Measurements from ENCODE around the gene FBXO48.

Gene FBXO48

DNA sequence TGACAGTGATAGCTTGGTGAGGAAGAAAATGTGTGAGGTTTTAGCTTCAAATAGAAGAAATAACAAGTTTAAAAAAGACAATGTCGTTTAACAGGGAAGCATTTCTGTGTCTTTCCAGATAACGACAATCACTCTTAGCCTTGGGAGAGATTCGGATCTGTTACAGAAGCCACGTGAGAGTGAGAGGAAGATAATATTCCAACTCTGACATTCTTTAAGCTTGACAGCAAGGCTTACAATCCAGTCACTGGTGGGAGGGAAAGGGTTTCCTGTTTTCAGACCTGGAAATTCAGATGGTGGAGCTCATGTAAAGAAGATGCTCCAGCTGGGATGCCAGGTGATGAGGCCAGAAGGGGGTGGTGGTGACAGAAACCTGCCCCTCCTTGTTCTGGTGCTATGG lies 30.8 kb downstream of the FBXO48 start:
- no peak for DNase-seq

DNA sequence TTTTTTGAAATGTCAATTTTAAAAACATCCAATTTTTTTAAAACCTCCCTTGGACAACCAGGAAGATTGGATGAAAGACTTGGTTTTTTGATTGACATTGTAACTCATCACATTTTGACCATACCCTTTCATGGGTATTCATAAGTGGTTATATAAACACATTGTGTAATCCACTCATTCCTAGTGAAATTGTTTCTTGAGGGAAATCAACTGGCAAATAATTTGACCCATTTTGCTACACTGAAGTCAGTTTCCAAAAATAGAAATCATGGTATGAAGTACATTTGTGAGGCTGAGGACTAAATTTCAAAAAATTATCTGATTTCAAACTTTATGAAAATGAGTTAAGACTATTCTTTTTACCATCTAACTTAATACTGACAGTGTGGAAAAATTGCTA lies 31.5 kb downstream of the FBXO48 start:
- no peak for DNase-seq

DNA sequence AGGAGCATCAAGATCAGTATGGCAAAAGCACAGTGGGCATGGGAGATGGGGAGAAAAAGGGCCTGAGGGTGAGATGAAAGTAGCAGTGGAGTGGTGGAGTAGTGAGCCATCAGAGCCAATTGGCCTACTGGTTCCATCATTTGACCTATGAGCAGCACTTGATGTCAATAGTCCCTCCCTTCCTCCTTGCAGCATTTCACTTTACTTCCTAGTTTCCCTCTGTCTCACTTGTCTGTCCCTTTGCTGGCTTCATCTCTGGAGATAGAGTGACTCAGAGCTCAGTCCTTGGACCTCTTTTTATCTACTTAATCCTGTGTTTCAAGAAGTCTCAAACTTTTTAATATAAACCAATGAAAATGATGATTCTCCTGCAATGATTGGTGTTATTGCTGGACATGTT lies 32.1 kb downstream of the FBXO48 start:
- DNase-seq: no peak

DNA sequence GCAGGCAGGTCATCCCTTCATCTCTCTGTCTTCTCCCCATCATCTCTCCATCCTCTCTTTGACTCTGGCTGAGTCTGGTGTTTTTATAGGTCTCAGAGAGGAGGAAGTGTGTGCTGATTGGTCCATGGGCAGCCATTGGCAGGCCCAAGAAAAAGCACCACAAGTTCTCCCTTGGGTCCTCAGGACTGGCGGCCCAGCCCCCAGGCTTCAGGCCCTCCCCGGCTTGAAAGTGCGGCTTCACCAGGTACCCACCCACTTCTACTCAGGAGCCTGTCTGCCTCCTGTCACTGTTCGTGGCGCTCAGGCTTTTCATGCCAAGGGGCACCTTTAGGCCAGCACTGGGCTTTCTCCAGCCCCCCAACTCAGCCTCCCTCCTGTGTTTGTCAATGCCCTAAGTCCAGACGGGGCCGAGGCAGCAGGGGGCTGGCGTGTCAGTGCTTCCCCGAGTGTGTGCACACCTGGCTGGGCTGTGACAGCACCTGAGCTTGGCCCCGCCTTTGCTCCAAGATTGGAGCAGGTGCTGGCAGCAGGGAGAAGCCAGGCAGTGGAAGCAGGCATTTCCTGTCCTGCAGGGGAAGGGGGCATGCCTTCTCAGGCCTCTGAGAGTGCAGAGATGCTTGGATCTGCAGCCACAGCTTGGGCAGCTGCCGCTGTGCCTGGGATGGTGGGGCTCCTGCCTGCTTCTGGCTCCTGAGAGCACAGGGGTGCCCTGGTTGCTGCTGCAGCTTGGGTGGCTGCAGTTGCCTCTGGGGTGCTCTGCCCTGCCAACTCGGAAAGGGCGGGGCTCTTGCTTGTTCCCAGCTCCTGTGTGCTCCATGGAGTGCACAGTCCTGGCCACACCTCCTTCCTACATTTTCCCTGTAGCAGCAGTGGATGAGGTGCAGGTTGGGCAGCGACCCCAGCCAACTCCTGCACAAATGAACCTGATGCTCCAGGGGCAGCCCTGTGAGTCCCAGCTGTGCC lies 34.1 kb downstream of the FBXO48 start:
- no peak for DNase-seq

DNA sequence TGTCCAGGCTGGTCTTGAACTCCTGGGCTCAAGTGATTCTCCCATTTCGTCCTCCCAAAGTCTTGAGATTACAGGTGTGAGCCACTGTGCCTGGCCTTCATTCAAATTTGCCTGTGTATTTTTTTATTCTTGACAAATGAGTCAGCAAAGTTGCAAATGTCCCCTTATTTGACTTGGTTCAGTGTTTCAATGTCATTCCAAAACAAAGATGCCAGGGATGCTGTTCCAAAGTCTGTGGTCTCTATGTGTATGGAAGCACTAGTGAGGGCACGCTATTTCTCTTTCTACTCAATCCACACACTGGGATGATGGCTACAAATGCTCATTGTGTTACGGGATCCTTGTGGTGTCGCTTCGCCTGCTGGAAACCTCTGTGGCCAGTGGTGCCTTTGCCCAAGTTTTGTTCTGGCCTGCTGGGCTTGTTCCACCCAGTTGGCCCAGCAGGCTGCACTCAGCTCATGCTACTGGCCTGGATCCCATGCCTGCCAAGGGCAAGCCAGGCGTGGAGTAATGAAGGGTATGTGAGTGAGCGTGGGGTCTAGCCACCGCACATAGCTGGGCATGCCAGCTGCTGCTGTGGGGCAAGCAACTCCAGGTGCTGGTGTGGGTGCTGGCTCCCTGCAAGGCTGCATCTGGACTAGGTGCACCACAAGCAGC lies 35.6 kb downstream of the FBXO48 start:
- DNase-seq: no peak

DNA sequence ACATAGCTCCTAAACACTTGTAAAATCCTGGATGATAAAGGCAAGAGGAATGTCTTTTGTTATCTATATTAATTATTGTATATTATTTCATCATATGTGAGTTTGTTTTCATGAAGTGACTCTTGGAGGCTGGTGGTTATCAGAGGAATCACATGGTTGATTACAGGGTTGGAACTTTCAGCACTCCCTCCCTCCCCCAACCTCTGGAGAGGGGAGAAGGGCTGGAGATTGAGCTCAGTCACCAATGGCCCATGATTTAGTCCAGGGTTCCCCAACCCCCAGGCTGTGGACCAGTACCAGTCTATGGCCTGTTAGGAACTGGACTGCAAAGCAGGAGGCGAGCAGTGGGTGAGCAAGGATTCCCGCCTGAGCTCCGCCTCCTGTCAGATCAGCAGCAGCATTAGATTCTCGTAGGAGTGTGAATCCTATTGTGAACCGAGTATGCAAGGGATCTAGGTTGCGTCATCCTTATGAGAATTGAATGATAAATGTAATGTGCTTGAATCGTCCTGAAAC lies 37.7 kb downstream of the FBXO48 start:
- no peak for DNase-seq

DNA sequence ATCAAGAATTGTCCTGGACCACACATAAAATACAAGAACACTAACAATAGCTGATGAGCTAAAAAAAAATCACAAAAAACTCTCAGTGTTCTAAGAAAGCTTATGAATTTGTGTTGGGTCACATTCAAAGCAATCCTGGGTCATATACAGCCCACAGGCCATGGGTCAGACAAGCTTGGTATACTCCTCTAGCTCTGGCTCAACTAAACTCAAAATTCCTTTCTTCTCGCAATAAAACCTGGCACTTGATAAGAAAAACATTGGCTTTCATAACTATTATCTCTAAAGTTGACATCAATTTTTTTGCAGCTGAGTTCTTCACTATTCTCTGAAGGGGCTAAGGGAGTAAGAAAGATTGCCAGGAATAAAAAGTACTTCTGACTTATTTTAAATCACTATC lies 38.3 kb downstream of the FBXO48 start:
- no peak for DNase-seq

DNA sequence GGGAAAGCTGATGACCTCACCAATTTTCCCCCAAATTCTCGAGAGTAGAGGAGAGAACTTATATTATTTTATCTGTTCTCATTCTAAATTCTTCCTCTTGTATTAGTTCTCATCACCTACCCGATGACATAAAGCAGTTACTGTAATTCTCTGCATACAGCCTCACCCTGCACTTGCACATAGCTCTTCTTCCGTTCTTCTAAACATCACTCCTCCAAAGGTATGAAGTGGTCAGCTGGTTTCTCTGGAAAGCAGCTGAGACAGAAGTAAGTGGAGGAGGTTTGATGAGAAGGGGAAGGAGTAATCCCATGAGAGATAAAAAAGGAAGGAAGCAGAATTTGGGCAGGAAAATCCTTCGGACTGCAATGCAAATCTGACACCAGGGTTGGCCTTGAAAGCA lies 39.0 kb downstream of the FBXO48 start:
- DNase-seq: no peak

DNA sequence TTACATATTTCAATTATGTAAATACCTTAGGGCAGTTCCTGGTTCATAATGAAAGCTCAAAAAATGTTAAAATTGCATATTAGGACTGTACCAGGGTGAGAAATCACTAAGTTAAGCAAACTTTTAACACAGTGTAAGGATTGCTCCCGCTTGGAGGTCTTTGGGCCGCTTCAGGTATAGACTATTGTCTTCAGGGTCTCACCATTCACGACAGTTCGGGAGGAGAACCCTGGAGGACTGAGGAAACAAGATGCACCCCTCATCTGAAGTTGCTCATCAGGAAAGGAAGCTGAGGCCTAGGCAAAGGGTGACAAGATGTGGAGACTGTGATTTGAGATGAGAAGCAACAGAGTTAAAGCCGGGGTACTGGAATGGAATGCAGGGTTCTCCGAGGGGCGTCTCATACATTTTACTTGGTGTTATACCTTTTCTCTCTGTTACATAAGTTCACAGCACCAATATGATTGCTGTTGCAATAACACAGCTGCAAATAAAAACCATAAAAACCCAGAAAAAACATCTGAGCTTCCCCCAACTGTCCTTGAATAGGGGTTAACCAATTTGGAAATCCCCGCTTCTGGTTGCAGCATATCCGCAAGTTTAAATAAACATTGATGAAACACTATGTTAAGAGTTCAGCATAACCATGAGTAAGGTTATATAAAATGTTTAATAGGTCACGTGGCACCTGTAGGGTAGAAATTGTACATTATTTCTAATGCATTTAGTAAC lies 40.1 kb downstream of the FBXO48 start:
- no peak for DNase-seq

DNA sequence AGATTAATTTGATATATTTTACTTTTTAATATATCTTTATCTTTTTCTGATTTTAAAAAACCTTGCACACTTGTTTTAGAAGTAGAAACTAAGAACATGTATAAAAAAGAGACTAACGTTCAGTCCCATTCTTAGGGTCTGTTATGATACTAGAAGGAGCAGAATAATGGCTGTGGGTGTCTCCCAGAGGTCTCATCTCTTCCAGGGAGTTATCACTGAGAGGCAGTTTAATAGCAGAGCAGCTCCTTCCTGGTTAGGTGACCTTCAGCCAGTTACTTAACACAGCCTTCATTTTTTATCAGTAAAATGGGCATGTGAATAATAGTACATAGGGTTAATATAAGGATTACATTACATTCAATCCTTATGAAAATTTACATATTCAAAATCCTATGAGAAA lies 40.6 kb downstream of the FBXO48 start:
- DNase-seq: no peak

DNA sequence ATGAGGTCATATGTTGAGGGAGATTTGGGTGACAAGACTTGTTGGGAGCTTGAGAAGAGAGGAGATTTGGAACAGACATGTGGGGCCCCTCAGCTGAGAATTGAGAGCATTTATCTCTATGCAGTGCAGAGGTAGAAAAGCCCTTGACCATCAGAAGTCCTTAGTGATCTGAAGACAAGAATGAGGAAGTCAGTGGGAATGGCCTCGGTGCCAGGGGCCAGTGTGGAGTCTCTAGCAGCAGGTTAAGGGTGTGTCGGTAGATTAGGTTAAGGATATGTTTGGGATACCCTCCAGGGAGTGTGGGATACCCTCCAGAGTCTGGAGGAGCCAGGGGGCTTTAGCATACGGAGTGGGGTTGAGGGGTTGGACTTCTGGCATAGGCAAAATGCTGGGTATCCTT lies 41.6 kb downstream of the FBXO48 start:
- DNase-seq: no peak

DNA sequence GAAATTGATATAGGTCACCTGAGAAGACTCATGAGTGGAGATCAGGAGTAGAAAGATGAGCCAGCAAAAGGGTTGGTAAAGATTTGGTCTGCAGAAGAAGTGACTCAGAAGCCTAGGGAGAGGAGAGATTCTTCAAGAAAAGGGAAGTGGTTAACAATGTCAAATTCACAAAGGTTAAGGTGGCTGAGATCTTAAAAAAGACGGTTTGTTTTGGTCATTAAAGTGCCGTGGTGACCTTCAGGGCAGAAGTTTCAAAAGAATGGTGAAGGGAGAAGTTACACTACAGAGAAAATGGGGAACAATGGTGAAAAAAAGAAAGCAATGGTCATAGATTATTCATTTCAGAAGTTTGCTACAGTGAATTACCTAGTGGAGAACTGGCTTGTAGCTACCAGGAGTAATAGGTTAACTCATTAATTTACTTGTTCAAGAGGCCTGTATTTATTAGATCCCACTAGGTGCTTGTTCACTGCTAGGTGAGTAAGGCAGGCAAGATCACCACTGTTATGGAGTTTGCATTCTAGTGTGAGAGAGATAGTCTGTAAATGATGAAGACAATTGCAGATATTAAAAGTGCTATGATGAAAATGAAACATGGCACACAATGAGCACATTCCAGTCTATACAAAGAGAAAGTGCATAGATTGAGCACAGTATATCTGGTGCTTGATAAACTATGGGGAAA lies 43.0 kb downstream of the FBXO48 start:
- DNase-seq: no peak

DNA sequence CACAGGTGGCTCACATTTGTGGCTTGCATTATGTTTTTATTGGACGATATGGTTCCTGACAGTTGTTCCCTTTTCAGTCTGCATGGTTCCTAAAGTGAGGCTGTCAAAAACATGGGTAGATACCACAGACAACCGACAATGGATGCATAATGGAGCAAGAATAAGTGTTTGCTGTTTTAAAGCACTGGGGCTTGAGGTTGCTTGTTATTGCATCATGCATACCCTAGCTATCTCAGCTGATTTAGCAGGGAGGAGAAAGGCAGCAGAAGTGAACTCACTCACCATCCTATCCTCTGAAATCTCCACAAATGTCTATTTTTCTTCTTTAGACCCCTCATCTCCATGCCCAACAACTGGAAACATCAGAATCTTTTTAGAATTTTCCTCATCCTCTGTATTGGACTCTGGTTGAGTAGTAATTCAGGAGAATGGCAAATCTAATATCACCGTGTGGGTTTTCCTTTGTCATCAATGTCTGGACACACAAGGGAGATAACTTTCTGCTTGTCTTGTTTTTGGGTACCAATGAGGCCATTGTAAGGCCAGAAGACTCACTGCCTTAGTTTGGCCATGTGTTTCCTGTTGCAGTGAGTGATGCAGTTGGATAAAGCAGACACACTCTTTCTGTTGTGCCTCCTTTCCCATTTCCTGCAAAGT lies 46.7 kb downstream of the FBXO48 start:
- no peak for DNase-seq

DNA sequence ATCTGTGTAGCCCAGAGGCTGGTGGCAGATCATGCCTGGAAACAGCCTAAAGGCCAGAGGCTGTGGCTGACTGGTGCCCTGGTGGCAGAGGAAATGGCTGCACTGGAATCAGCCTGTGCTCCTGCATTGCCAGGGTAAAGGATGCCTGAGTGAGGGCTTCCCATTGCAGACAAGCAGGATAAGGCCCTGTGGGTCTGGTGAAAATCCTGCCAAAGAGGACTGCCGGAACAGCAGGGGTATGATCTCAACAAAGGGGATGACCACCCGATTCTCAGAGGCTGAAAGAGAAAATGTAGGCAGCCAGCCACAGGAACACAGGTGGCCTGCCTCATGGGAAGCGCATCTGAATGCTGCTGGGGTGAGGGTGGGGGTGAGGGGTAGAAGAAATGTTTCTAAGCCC lies 48.2 kb downstream of the FBXO48 start:
- DNase-seq: no peak

DNA sequence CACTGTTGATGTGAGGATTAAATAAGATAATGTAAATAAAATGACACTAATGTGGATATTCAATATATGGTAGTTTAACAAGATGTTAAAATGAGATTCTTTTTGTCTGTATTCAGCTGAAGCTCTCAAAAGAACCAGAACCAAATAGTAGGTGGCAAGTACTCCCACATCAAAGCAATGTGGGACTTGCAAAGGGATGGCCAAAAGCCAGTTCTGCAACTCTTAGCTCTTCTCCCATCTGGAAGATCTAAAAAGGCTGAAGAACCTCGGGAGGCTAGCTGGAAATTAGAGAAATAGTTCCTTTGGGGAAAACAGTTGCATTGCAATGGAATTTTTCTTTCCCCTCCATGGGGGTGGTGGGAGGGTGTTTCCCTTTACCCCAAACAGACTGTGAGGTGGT lies 48.7 kb downstream of the FBXO48 start:
- no peak for DNase-seq

DNA sequence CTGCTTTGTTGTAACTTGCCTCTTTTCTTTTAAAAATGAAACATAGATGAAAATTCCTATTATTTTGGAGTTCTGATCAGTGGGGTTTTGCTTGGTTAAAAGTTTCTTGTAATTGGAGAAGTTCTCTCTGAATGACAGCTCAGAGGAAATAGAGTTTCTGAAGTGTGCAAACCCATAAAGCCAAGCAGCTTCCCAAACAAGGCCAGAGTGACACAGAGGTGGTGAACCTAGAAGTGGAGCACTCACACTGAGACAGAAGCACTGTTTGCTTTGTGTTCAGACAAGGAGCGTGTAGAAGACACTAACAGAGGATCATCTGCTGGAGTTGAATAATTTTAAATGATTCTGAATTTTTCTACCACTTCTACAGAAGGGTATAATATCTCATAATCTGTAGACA lies 49.2 kb downstream of the FBXO48 start:
- no peak for DNase-seq

DNA sequence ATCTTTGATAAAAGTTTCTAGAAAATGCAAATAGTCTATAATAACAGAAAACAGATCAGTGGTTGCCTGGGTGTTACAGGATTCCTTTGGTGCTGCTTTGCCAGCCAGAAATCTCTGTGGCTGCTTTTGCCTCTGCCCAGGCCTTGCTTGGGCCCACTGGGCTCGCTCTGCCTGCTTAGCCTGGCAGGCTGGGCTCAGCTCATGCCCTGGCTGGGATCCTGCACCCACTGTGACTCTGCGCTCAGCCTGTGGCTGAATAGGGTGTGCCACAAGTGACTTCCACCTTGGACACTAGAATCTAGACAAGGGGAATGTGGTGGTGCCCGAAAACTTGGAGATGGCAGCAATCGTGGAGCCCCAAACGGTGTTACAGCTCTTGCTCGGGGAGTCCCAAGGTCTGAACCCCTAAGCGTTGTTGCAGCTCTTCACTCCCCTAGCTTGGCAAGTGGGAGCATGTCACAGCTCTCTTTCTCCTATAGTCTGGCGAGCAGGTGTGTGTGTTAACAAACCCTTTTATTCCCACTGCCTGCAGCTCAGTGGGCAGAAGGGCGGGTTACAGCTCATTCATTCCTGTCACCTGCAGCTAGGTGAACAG lies 50.9 kb downstream of the FBXO48 start:
- DNase-seq: no peak

DNA sequence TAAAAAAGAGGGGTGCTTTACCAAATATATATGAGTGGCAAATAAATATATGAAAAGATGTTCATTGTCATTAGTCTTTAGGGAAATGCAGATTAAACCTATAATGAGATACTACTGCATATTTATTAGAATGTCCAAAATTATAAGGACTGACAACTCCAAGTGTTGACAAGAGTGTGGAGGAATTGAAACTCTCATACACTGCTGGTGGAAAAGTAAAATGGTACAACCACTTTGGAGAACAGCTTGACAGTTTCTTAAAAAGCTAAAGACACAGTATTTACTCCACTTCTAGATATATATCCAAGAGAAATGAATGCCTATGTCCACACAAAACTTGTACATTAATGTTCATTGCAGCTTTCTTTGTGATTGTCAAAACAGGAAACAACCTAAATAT lies 51.6 kb downstream of the FBXO48 start:
- no peak for DNase-seq

DNA sequence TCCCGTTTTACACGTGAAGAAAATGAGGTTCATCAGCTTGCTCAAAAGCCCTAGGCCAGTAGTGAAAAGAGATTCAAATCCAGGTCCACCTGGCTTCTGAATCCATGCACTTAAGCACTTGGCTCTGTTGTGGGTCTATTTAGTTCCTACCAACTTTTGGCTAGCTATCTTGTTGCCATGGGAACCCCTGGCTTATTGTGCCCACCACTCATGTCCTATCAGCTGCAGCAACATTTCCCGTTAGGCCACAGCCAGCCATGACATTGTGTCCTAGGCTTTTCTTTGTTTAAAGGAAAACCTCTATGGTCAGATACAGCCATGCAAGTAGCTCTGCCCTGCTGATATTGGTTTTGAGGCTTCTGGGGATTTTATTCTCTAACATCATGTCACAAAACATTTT lies 52.2 kb downstream of the FBXO48 start:
- DNase-seq: no peak

DNA sequence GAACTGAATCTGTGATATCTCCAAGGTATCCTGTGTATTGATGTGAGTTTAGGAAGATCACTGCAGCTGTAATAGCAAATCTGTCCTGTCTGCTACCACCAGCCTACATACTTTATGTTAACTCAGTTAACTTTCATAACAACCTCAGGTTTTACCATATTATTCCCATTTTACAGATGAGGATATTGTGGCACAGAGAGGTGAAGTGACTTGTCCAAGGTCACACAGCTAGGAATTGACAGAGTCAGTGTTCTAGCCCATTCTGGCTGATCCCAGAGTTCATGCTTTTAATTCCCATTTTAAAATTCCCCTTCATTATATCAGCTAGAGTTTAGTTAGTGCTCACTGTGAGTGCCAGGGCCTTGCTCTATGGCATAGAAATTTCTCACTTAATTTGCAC lies 52.6 kb downstream of the FBXO48 start:
- no peak for DNase-seq

DNA sequence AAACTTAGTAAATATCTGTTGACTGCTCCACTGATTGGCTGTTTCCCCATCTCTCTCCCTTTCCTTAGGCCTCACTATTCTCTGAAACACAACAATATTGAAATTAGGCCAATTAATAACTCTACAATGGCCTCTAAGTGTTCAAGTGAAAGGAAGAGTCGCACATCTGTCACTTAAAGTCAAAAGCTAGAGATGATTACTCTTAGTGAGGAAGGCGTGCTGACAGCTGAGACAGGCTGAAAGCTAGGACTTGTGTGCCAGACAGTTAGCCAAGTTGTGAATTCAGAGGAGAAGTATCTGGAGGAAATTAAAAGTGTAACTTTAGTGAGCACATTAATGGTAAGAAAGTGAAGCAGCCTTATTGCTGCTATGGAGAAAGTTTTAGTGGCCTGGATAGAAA lies 53.6 kb downstream of the FBXO48 start:
- no peak for DNase-seq

Measured in right kidney (tissue), 1 donor.